ENCODE results near the gene GMDS.

GMDS gene

DNA sequence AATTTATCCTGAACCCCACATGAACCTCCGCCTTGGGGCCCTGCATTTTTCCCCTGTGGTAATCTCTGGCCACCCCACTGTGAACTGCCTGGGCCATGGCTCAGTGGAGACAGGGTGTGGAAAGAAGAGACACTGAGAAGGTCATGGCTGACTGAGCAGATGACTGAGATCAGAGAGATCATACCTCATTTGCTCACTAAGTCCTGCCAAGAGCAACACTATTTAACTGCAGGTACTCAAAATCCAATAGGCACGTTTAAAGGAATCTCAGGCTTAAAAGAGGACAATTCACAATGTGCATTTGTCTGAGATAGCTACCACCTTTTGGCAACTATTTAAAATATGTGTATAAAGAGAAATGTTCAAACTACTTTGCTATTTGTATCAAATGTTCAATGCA lies 305.0 kb downstream of the GMDS start:
- DNase-seq: no peak
- in situ Hi-C loops (cut with MboI; ENCODE audit: low pct_unique_long_range_greater_than_20kb, low sequenced_read_pairs): no loop called here

GRCh38 chr6:1933292-1933691 lies 312.1 kb downstream of the GMDS start:
- in situ Hi-C loops (cut with MboI; ENCODE audit: low pct_unique_long_range_greater_than_20kb, low sequenced_read_pairs): no loop called here
- DNase-seq: no peak

GRCh38 chr6:1931817-1932216 lies 313.6 kb downstream of the GMDS start:
- in situ Hi-C loops (cut with MboI; ENCODE audit: low pct_unique_long_range_greater_than_20kb, low sequenced_read_pairs): no loop called here
- DNase-seq: no peak

DNA sequence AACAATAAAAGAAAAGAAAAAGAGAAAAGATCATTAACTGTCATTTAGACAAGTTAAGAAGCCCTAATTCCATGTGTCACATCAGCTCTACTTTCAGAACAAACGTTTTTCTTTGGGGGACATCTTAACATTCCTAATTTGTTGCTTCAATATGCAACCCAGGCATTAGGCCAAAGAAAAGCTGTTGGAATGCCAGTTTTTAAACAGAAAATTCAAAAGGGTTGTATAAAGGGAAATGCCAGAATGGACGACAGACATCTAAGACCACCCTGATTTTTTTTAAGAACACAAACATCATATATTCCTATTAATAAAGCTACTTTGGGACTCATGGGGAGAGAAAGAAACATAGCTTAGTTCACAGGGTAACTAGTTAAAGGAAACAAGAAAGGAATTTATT lies 315.0 kb downstream of the GMDS start:
- no peak for DNase-seq
- in situ Hi-C loops (cut with MboI; ENCODE audit: low pct_unique_long_range_greater_than_20kb, low sequenced_read_pairs): no loop called here

DNA sequence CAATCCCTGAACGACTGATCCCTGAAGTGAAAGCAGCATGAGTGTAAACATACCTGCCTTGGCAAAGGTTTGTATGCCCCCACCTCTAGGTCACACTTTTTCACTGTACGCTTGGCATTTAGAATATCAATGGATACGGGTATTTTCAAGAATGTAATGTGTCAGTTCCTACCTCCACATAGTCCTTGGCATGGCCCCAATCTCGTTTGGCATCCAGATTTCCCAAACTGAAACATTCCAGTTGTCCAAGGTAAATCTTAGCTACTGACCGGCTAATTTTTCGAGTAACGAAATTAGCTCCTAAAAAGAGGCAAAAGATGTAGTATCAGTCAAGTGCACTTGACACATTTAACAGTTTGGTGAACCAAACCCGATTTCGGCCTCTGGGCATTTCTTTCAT lies 315.5 kb downstream of the GMDS start:
- DNase-seq: no peak
- in situ Hi-C loops (cut with MboI; ENCODE audit: low pct_unique_long_range_greater_than_20kb, low sequenced_read_pairs): no loop called here

GRCh38 chr6:1925743-1926430 lies 319.5 kb downstream of the GMDS start:
- in situ Hi-C loops (cut with MboI; ENCODE audit: low pct_unique_long_range_greater_than_20kb, low sequenced_read_pairs): no loop called here
- DNase-seq: no peak

- in situ Hi-C loops (cut with MboI; ENCODE audit: low pct_unique_long_range_greater_than_20kb, low sequenced_read_pairs): no loop called here
- no peak for DNase-seq
These were observed 322.0 kb downstream of the GMDS start for GRCh38 chr6:1923449-1923848.

DNA sequence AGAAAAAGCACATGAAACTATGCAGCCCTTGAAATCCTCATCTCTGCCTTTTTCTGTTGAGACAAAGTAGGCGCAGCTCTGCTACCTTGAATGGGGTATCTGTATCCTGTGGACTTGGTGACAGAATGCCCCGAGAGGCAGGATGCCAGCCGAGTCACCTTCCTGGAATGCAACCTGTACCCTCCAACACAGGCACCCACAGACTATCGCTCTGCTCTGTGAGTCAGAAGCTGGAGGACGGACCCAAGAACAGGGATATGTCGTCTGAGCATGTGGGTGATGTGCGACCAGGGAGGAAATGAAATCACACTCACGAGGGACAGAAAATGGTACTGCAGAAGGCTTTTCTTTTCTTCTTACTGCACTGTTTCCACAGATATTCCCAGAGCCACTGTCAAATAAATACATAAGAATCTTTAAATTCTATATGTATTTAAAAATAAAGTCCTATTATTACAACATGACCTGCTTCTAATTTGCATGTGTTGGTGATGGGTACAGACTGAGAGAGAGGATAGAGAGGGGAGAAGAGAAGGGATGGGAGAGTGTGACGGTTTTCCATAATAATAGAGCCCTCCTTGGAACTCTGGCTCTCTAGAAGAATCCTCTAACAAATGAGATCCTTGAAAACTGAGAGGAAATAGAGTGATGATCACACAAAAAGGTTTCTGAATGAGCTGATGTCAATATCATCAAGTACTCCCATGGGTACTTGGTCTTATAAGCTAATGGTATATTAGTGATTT lies 327.6 kb downstream of the GMDS start:
- no peak for DNase-seq
- in situ Hi-C loops (cut with MboI; ENCODE audit: low pct_unique_long_range_greater_than_20kb, low sequenced_read_pairs): no loop called here

- in situ Hi-C loops (cut with MboI; ENCODE audit: low pct_unique_long_range_greater_than_20kb, low sequenced_read_pairs): no loop called here
- no peak for DNase-seq
These were observed 328.9 kb downstream of the GMDS start for GRCh38 chr6:1916334-1917070.

DNA sequence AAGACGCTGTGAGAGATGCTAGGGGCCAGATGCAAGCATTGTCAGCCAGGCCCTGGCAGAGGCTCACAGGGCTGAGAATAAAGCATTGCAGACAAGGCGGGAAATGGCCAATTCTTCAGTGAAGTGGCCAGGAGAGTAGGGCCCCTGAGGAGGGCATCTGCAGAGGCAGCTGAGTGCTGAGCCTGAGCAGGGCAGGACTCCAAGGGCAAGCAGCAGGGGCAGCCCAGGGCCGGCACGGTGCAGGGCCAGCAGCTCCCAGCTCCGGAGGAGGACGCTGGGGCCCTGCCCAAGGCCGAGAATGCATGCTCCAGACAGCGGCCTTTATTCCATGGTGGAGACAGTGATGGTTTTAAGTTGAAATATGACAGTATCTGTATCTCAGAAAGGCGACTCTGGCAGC lies 330.2 kb downstream of the GMDS start:
- no peak for DNase-seq
- in situ Hi-C loops (cut with MboI; ENCODE audit: low pct_unique_long_range_greater_than_20kb, low sequenced_read_pairs): no loop called here

- in situ Hi-C loops (cut with MboI; ENCODE audit: low pct_unique_long_range_greater_than_20kb, low sequenced_read_pairs): no loop called here
- DNase-seq: peak; percentile 12
These were observed 331.8 kb downstream of the GMDS start for GRCh38 chr6:1913577-1913976.

GRCh38 chr6:1912731-1913130 lies 332.7 kb downstream of the GMDS start:
- in situ Hi-C loops (cut with MboI; ENCODE audit: low pct_unique_long_range_greater_than_20kb, low sequenced_read_pairs): no loop called here
- DNase-seq: no peak

DNA sequence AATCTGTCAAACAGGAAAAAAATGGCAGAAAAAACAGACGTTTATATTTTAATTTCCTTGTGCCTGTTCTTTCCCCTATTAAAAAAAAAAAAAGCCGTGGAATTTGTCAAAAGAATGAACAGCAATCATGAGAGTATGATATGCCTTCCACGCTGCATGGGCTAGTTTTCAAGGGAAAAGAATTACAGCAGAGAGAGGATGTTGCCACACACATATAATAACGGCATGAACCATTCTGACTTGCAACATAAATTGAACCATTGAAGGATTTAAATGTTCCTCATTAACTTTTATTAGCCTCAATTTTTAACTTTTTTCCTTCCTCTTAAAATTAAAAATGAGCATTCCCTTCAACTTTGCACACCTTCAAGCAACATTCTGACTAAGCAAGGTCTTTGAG lies 333.9 kb downstream of the GMDS start:
- in situ Hi-C loops (cut with MboI; ENCODE audit: low pct_unique_long_range_greater_than_20kb, low sequenced_read_pairs): no loop called here
- DNase-seq: no peak

- DNase-seq: no peak
- in situ Hi-C loops (cut with MboI; ENCODE audit: low pct_unique_long_range_greater_than_20kb, low sequenced_read_pairs): no loop called here
These were observed 334.6 kb downstream of the GMDS start for GRCh38 chr6:1910621-1911407.

DNA sequence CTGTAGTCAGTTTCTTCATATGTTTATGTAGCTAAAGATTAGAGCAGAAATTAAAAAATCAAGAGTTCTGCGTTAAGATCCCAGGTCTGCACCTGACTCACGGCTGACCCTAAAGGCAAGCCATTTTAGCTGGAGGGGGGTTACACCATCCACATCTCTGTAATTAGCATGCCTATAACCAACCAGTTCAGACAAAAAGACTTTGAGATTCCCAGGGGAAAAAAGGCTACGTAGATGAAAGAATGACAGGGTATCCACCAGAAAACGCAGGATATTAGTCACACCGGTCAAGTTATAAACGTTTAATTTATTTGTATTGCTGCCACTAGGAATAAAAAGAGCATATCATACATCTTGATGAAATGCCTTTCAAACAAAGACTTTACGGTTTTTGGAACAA lies 336.6 kb downstream of the GMDS start:
- in situ Hi-C loops (cut with MboI; ENCODE audit: low pct_unique_long_range_greater_than_20kb, low sequenced_read_pairs): no loop called here

GRCh38 chr6:1906609-1907008 lies 338.8 kb downstream of the GMDS start:
- DNase-seq: no peak
- in situ Hi-C loops (cut with MboI; ENCODE audit: low pct_unique_long_range_greater_than_20kb, low sequenced_read_pairs): no loop called here

More for the DNA sequence above, 336.6 kb downstream of the GMDS start:
- no peak for DNase-seq

GRCh38 chr6:1906014-1906413 lies 339.4 kb downstream of the GMDS start:
- in situ Hi-C loops (cut with MboI; ENCODE audit: low pct_unique_long_range_greater_than_20kb, low sequenced_read_pairs): no loop called here

GRCh38 chr6:1904898-1905297 lies 340.5 kb downstream of the GMDS start:
- in situ Hi-C loops (cut with MboI; ENCODE audit: low pct_unique_long_range_greater_than_20kb, low sequenced_read_pairs): no loop called here
- DNase-seq: no peak

More at GRCh38 chr6:1906014-1906413, 339.4 kb downstream of the GMDS start:
- DNase-seq: no peak

DNA sequence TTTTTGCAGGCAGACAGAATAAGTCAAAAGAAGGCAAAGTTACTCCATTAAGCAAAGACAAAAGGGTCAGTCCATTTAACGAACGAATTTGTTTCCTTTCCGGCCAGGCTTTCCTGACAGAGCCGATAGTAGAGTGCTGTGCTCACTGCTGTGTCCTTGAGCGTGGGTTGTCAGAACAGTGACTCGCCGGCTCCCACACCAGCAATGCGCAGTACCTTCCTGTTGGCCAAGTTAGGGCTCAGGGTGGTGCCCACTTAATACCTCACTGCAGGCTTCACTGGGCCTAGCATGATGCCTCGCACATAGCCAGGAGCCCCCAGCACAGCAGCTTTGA lies 341.0 kb downstream of the GMDS start:
- in situ Hi-C loops (cut with MboI; ENCODE audit: low pct_unique_long_range_greater_than_20kb, low sequenced_read_pairs): no loop called here
- DNase-seq: no peak
